Measurements from ENCODE around the gene INHBE.
"Not testable (repeated sequence)": the region's sequence is repeated elsewhere in the genome, so short reads cannot be mapped to it uniquely, and the experiment has no call there.

Gene INHBE

DNA sequence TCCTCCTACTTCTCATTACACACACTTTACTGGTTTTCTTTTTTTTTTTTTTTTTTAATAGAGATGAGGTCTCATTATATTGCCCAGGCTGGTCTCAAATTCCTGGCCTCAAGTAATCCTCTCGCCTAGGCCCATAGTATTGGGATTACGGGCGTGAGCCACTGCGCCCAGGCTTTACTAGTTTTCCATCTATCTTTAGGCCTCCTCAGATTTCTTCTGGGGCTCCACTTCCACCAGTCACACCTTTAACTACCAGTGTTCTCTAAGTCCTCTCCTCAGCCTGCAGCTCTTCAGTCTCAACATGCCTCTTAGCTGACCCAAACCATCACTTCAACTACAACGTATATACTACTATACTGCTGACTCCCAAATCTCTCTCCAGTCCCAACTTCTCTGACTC lies 34.6 kb upstream of the INHBE start:
- H3K9me3 ChIP-seq (ENCODE audit: insufficient read depth, low read length, severe bottlenecking), result no peaks in the 10 kb centered on the region
- H3K4me1 ChIP-seq (ENCODE audit: insufficient read depth, low read length), result no peaks in the 10 kb centered on the region
- TF ChIP-seq EZH2 (IDR thresholded peaks at IDR 0.05; ENCODE audit: borderline replicate concordance, low read depth, low read length, severe bottlenecking), result no peak
- TF ChIP-seq, protein P1, sequence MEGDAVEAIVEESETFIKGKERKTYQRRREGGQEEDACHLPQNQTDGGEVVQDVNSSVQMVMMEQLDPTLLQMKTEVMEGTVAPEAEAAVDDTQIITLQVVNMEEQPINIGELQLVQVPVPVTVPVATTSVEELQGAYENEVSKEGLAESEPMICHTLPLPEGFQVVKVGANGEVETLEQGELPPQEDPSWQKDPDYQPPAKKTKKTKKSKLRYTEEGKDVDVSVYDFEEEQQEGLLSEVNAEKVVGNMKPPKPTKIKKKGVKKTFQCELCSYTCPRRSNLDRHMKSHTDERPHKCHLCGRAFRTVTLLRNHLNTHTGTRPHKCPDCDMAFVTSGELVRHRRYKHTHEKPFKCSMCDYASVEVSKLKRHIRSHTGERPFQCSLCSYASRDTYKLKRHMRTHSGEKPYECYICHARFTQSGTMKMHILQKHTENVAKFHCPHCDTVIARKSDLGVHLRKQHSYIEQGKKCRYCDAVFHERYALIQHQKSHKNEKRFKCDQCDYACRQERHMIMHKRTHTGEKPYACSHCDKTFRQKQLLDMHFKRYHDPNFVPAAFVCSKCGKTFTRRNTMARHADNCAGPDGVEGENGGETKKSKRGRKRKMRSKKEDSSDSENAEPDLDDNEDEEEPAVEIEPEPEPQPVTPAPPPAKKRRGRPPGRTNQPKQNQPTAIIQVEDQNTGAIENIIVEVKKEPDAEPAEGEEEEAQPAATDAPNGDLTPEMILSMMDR (IDR thresholded peaks at IDR 0.05; ENCODE audit: borderline replicate concordance, extremely low read depth, low read length, poor library complexity, severe bottlenecking), result no peak
- no peak overlapping the region for H2AFZ ChIP-seq (ENCODE audit: low read depth, low read length)
- no peak overlapping the region for H3K4me2 ChIP-seq (ENCODE audit: insufficient read depth, low read length)
- H3K36me3 ChIP-seq (ENCODE audit: insufficient read depth, low read length), result peaks cover 26% of the 10 kb centered on the region
- no peak for ATAC-seq (ENCODE audit: insufficient read depth, low read depth)
- H3K79me2 ChIP-seq (ENCODE audit: insufficient read depth, low read length), result peaks cover 74% of the 10 kb centered on the region
- H4K20me1 ChIP-seq (ENCODE audit: insufficient read depth, low read length), result peaks cover 8% of the 10 kb centered on the region; the same call in 1 of the 2 replicates
- no peaks in the 10 kb centered on the region for H3K27me3 ChIP-seq (ENCODE audit: insufficient read depth, low read length, poor library complexity)
- DNase-seq, result no peak
- H3K9ac ChIP-seq (ENCODE audit: low read depth, low read length), result no peak overlapping the region
- H3K27ac ChIP-seq (ENCODE audit: low read length), result no peak overlapping the region
- H3K4me3 ChIP-seq (ENCODE audit: low read depth in 1 of 2, low read length in 2 of 2), result no peak overlapping the region

DNA sequence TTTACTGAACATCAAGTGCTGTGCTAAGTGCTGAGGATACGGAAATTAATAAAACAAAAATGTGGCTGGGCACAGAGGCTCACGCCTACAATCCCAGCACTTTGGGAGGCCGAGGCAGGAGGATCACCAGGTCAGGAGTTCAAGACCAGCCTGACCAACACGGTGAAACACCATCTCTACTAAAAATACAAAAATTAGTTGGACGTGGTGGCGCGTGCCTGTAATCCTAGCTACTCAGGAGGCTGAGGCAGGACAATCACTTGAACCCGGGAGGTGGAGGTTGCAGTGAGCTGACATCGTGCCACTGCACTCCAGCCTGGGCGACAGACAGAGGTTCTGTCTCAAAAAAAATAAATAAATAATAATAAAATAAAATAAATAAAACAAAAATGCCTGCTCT lies 28.2 kb upstream of the INHBE start:
- H3K27me3 ChIP-seq (ENCODE audit: insufficient read depth, low read length, poor library complexity); H3K4me3 ChIP-seq (ENCODE audit: low read depth in 1 of 2, low read length in 2 of 2); H3K9ac ChIP-seq (ENCODE audit: low read depth, low read length); H3K4me2 ChIP-seq (ENCODE audit: insufficient read depth, low read length); H4K20me1 ChIP-seq (ENCODE audit: insufficient read depth, low read length); ATAC-seq (ENCODE audit: insufficient read depth, low read depth); H2AFZ ChIP-seq (ENCODE audit: low read depth, low read length); H3K9me3 ChIP-seq (ENCODE audit: insufficient read depth, low read length, severe bottlenecking); H3K27ac ChIP-seq (ENCODE audit: low read length); DNase-seq: not testable (repeated sequence)
- Histone ChIP-seq H3K4me1 (ENCODE audit: insufficient read depth, low read length) (peaks cover 22% of the 10 kb centered on the region), H3K79me2 (ENCODE audit: insufficient read depth, low read length) (peaks cover 78% of the 10 kb centered on the region), H3K36me3 (ENCODE audit: insufficient read depth, low read length) (peaks cover 20% of the 10 kb centered on the region)

DNA sequence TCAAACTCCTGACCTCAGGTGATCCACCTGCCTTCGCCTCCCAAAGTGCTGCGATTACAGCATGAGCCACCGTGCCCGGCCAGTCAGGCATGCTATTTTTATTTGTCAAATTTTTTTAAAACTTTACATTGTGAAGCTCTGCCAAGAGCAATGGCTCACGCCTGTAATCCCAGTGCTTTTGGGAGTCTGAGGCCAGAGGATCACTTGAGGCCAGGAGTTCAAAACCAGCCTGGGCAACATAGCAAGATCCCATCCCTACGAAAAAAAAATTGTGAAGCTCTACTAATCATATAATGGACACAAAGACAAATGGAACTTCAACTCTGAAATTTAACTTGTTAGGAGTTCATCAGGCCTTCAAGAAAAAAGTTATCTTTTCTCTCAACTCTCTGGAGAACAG lies 26.1 kb upstream of the INHBE start:
- ATAC-seq (ENCODE audit: insufficient read depth, low read depth) (no peak), DNase-seq (no peak)
- TF ChIP-seq, protein P1 (IDR thresholded peaks at IDR 0.05; ENCODE audit: borderline replicate concordance, extremely low read depth, low read length, poor library complexity, severe bottlenecking), result no peak
- no peak for TF ChIP-seq EZH2 (IDR thresholded peaks at IDR 0.05; ENCODE audit: borderline replicate concordance, low read depth, low read length, severe bottlenecking)
- H3K79me2 ChIP-seq (ENCODE audit: insufficient read depth, low read length), result peaks cover 64% of the 10 kb centered on the region
- no peaks in the 10 kb centered on the region for H3K27me3 ChIP-seq (ENCODE audit: insufficient read depth, low read length, poor library complexity)
- no peaks in the 10 kb centered on the region for H4K20me1 ChIP-seq (ENCODE audit: insufficient read depth, low read length)
- H3K36me3 ChIP-seq (ENCODE audit: insufficient read depth, low read length), result peaks cover 9% of the 10 kb centered on the region; the same call in 1 of the 2 replicates
- no peak overlapping the region for H3K27ac ChIP-seq (ENCODE audit: low read length)
- peak overlapping the region; percentile 94 for H3K4me2 ChIP-seq (ENCODE audit: insufficient read depth, low read length)
- H3K9ac ChIP-seq (ENCODE audit: low read depth, low read length), result peak overlapping the region; percentile 87
- H3K9me3 ChIP-seq (ENCODE audit: insufficient read depth, low read length, severe bottlenecking), result no peaks in the 10 kb centered on the region
- peaks cover 27% of the 10 kb centered on the region for H3K4me1 ChIP-seq (ENCODE audit: insufficient read depth, low read length)
- H3K4me3 ChIP-seq (ENCODE audit: low read depth in 1 of 2, low read length in 2 of 2), result peak overlapping the region in 1 of 2 experiments; percentile 79; a peak in 2 of 4 replicates
- H2AFZ ChIP-seq (ENCODE audit: low read depth, low read length), result no peak overlapping the region

DNA sequence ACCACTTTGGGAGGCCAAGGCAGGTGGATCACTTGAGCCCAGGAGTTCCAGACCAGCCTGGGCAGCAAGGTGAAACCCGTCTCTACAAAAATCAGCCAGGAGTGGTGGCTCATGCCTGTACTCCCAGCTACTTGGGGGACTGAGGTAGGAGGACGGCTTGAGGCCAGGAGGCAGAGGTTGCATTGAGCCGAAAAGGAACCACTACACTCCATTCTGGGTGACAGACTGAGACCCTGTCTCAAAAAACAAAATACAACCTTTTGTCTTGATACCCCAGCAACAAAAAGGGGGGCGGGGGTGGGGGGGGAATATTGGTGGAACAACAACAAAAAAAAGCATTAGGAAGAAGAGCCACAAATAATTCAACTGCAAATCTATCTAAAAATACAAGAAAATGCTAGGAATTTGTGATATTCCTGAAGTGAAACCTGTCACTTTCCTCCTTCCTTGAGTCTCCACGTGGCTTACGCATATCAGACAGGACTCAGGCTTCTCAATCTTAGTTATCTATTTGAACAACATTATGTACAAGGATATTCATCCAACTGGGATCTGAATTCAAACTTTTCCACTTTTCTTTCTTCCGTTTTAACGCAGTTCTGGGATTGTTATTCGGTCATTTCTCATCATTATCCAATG lies 25.5 kb upstream of the INHBE start:
- H3K79me2 ChIP-seq (ENCODE audit: insufficient read depth, low read length), result peaks cover 58% of the 10 kb centered on the region

More for the DNA sequence above, 25.5 kb upstream of the INHBE start:
- Histone ChIP-seq H2AFZ (ENCODE audit: low read depth, low read length) (peak overlapping the region; percentile 75), H3K4me2 (ENCODE audit: insufficient read depth, low read length) (peak overlapping the region; percentile 94), H3K27me3 (ENCODE audit: insufficient read depth, low read length, poor library complexity) (no peaks in the 10 kb centered on the region), H3K9me3 (ENCODE audit: insufficient read depth, low read length, severe bottlenecking) (no peaks in the 10 kb centered on the region), H4K20me1 (ENCODE audit: insufficient read depth, low read length) (no peaks in the 10 kb centered on the region), H3K27ac (ENCODE audit: low read length) (peak overlapping the region; percentile 95), H3K36me3 (ENCODE audit: insufficient read depth, low read length) (peaks cover 7% of the 10 kb centered on the region; the same call in 1 of the 2 replicates), H3K9ac (ENCODE audit: low read depth, low read length) (peak overlapping the region; percentile 87), H3K4me1 (ENCODE audit: insufficient read depth, low read length) (peaks cover 27% of the 10 kb centered on the region), H3K4me3 (ENCODE audit: low read depth in 1 of 2, low read length in 2 of 2) (peak overlapping the region; percentile 69 to 79)
- TF ChIP-seq, protein P1 (IDR thresholded peaks at IDR 0.05; ENCODE audit: borderline replicate concordance, extremely low read depth, low read length, poor library complexity, severe bottlenecking), result no peak
- TF ChIP-seq EZH2 (IDR thresholded peaks at IDR 0.05; ENCODE audit: borderline replicate concordance, low read depth, low read length, severe bottlenecking), result no peak
- DNase-seq (no peak), ATAC-seq (ENCODE audit: insufficient read depth, low read depth) (no peak)
